Measurements from ENCODE around the gene PF4V1.

The PF4V1 gene

DNA sequence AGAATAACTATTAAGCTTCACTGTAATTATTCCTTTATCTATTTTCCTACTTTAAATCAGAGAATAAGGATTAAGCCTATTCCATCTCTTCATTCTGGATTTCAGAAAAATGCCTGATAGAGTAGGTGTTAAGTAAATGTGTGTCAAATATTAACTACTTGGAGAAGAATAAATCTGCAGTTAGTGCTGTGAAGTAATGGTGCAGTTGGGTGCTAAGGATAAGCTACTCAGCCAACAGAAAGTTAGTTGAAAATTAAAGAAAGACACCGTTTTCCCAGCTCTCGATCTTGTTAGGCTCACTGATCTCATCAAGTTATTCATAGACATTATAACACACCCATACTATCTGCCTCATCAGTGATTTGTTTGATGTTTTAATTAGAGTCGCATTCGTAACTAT is 7.1 kb downstream of the PF4V1 start:
- Histone ChIP-seq H3K9me3 (ENCODE audit: low read length) (no peaks in the 10 kb centered on the region), H3K4me2 (ENCODE audit: low read length) (no peak overlapping the region), H2AFZ (ENCODE audit: low read length) (no peak overlapping the region), H3K27ac (ENCODE audit: low read depth, low read length, poor library complexity, severe bottlenecking) (no peak overlapping the region), H3F3A (ENCODE audit: insufficient read depth, low read length) (no peaks in the 10 kb centered on the region), H3K4me3 (ENCODE audit: low read depth, low read length, poor library complexity, severe bottlenecking) (no peak overlapping the region), H3K4me1 (ENCODE audit: insufficient read depth, low read length, severe bottlenecking) (no peaks in the 10 kb centered on the region), H4K20me1 (ENCODE audit: insufficient read depth, low read length) (no peaks in the 10 kb centered on the region), H3K27me3 (ENCODE audit: insufficient read depth, low read length) (no peaks in the 10 kb centered on the region), H3K36me3 (ENCODE audit: insufficient read depth, low read length) (no peaks in the 10 kb centered on the region), H3K9ac (ENCODE audit: low read length) (no peak overlapping the region), H3K79me2 (ENCODE audit: insufficient read depth, low read length) (no peaks in the 10 kb centered on the region), H3K9me2 (ENCODE audit: low read depth, low read length) (no peaks in the 10 kb centered on the region)
- TF ChIP-seq EZH2 (IDR thresholded peaks at IDR 0.05; ENCODE audit: borderline replicate concordance, low read length), result no peak
- TF ChIP-seq CTCF (IDR thresholded peaks at IDR 0.05; ENCODE audit: low read length), result no peak

DNA sequence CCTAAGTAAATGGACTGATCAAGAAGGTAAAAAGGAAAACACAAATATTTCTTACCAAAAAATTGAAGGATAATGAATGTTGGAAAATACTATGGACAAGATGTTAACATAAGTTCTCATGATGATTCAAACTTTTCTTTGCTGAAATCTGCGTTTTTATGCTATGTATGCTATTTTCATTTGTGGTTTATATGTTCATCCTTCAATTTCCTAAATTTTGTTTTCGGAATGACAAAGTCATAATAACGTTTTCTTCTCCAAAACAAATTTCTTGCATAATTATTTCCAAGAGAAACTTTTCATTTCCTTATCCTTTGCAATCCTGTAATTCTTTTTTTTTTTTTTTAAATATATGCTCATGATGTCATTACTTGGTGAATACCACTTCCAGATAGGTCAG is 7.8 kb downstream of the PF4V1 start:
- no peaks in the 10 kb centered on the region for H4K20me1 ChIP-seq (ENCODE audit: insufficient read depth, low read length)
- no peak for TF ChIP-seq CTCF (IDR thresholded peaks at IDR 0.05; ENCODE audit: low read length)
- TF ChIP-seq EZH2 (IDR thresholded peaks at IDR 0.05; ENCODE audit: borderline replicate concordance, low read length), result no peak
- no peak overlapping the region for H3K4me2 ChIP-seq (ENCODE audit: low read length)
- no peaks in the 10 kb centered on the region for H3K9me3 ChIP-seq (ENCODE audit: low read length)
- no peak overlapping the region for H2AFZ ChIP-seq (ENCODE audit: low read length)
- H3K79me2 ChIP-seq (ENCODE audit: insufficient read depth, low read length), result no peaks in the 10 kb centered on the region
- H3K9me2 ChIP-seq (ENCODE audit: low read depth, low read length), result no peaks in the 10 kb centered on the region
- H3F3A ChIP-seq (ENCODE audit: insufficient read depth, low read length), result no peaks in the 10 kb centered on the region
- no peaks in the 10 kb centered on the region for H3K4me1 ChIP-seq (ENCODE audit: insufficient read depth, low read length, severe bottlenecking)
- H3K4me3 ChIP-seq (ENCODE audit: low read depth, low read length, poor library complexity, severe bottlenecking), result no peak overlapping the region
- no peak overlapping the region for H3K27ac ChIP-seq (ENCODE audit: low read depth, low read length, poor library complexity, severe bottlenecking)
- H3K36me3 ChIP-seq (ENCODE audit: insufficient read depth, low read length), result no peaks in the 10 kb centered on the region
- H3K27me3 ChIP-seq (ENCODE audit: insufficient read depth, low read length), result no peaks in the 10 kb centered on the region
- H3K9ac ChIP-seq (ENCODE audit: low read length), result no peak overlapping the region

- H3K4me2 ChIP-seq (ENCODE audit: low read length), result no peak overlapping the region
- no peaks in the 10 kb centered on the region for H3K36me3 ChIP-seq (ENCODE audit: insufficient read depth, low read length)
- TF ChIP-seq CTCF (IDR thresholded peaks at IDR 0.05; ENCODE audit: low read length) (no peak), EZH2 (IDR thresholded peaks at IDR 0.05; ENCODE audit: borderline replicate concordance, low read length) (no peak)
- H3K79me2 ChIP-seq (ENCODE audit: insufficient read depth, low read length), result no peaks in the 10 kb centered on the region
- no peak overlapping the region for H2AFZ ChIP-seq (ENCODE audit: low read length)
- no peaks in the 10 kb centered on the region for H4K20me1 ChIP-seq (ENCODE audit: insufficient read depth, low read length)
- H3K9ac ChIP-seq (ENCODE audit: low read length), result no peak overlapping the region
- H3K9me2 ChIP-seq (ENCODE audit: low read depth, low read length), result no peaks in the 10 kb centered on the region
- H3K27ac ChIP-seq (ENCODE audit: low read depth, low read length, poor library complexity, severe bottlenecking), result no peak overlapping the region
- no peaks in the 10 kb centered on the region for H3K27me3 ChIP-seq (ENCODE audit: insufficient read depth, low read length)
- H3K4me3 ChIP-seq (ENCODE audit: low read depth, low read length, poor library complexity, severe bottlenecking), result no peak overlapping the region
- H3K4me1 ChIP-seq (ENCODE audit: insufficient read depth, low read length, severe bottlenecking), result no peaks in the 10 kb centered on the region
- H3K9me3 ChIP-seq (ENCODE audit: low read length), result no peaks in the 10 kb centered on the region
- H3F3A ChIP-seq (ENCODE audit: insufficient read depth, low read length), result no peaks in the 10 kb centered on the region
Measured at GRCh38 chr4:73862322-73862721, 9.2 kb downstream of the PF4V1 start.
